HepG2 (cell line): Measurements from ENCODE around the gene IGF2. TPM values are rescaled to one million over a fixed set of nuclear protein-coding genes. Genes with fewer than 3 reads are reported as not detected.
A peak's percentile ranks its signal among the peaks of the same experiment; 100 is the strongest.

ENCODE experiments used
- ARID2 ChIP-seq: sonication (generic); formaldehyde crosslinking; IDR thresholded peaks from 2 replicates; pipeline ENCODE4 v1.8.1; 2022; ENCODE audit warnings: mild to moderate bottlenecking, missing genetic modification reagents, borderline replicate concordance
- CREB1 ChIP-seq, 2 experiments: fragments of 450-650 bp in 1 of 2; IDR thresholded peaks; 2 replicates each; pipeline ENCODE4 v1.6.1; 2016 to 2017; ENCODE audit warnings: control low read depth in 1 of 2, mild to moderate bottlenecking in 1 of 2, missing compliant biosample characterization in 1 of 2, missing genetic modification characterization in 1 of 2
- FOXO1 ChIP-seq: sonication (generic); formaldehyde crosslinking; IDR thresholded peaks from 2 replicates; pipeline ENCODE4 v1.4.0; 2020; ENCODE audit warnings: missing genetic modification reagents
- GABPB1 ChIP-seq: IDR thresholded peaks from 2 replicates; pipeline ENCODE4 v1.6.1; 2016; ENCODE audit warnings: mild to moderate bottlenecking, missing genetic modification reagents, moderate library complexity, missing compliant biosample characterization
- MIER3 ChIP-seq: IDR thresholded peaks from 2 replicates; pipeline ENCODE4 v1.6.1; 2016; ENCODE audit warnings: missing compliant biosample characterization, borderline replicate concordance
- NCOR1 ChIP-seq: fragments of 200-600 bp; sonication (generic); IDR thresholded peaks from 2 replicates; pipeline ENCODE4 v1.7.0; 2017; ENCODE audit warnings: antibody characterized with exemption, low read length, borderline replicate concordance
- ONECUT2 ChIP-seq: sonication (generic); formaldehyde crosslinking; IDR thresholded peaks from 2 replicates; pipeline ENCODE4 v1.4.0; 2020; ENCODE audit warnings: missing genetic modification reagents
- PBX3 ChIP-seq: sonication (generic); formaldehyde crosslinking; IDR thresholded peaks from 2 replicates; pipeline ENCODE4 v1.8.1; 2023; ENCODE audit warnings: missing genetic modification reagents, inconsistent platforms, borderline replicate concordance
- PLSCR1 ChIP-seq: sonication (generic); formaldehyde crosslinking; IDR thresholded peaks from 2 replicates; pipeline ENCODE4 v1.5.0; 2020; ENCODE audit warnings: missing genetic modification reagents, mild to moderate bottlenecking, borderline replicate concordance
- PREB ChIP-seq: sonication (generic); formaldehyde crosslinking; IDR thresholded peaks from 2 replicates; pipeline ENCODE4 v1.4.0; 2020; ENCODE audit warnings: missing genetic modification reagents
- TAF1 ChIP-seq: sonication (generic); formaldehyde crosslinking; IDR thresholded peaks from 2 replicates; pipeline ENCODE4 v1.4.0; 2020; ENCODE audit warnings: missing genetic modification reagents
- TSC22D2 ChIP-seq: sonication (generic); formaldehyde crosslinking; IDR thresholded peaks from 2 replicates; pipeline ENCODE4 v1.5.1; 2020; ENCODE audit warnings: missing genetic modification reagents, mild to moderate bottlenecking, borderline replicate concordance
- ZBTB33 ChIP-seq: sonication (generic); formaldehyde crosslinking; IDR thresholded peaks from 2 replicates; pipeline ENCODE4 v1.4.0; 2020; ENCODE audit warnings: missing genetic modification reagents
- ZBTB8A ChIP-seq: sonication (generic); formaldehyde crosslinking; IDR thresholded peaks from 2 replicates; pipeline ENCODE4 v1.4.0; 2020; ENCODE audit warnings: mild to moderate bottlenecking, low read depth, missing genetic modification reagents, borderline replicate concordance
- ZNF18 ChIP-seq: sonication (generic); formaldehyde crosslinking; IDR thresholded peaks from 2 replicates; pipeline ENCODE4 v1.8.0; 2022; ENCODE audit warnings: mild to moderate bottlenecking, missing genetic modification reagents; ENCODE audit not compliant: insufficient replicate concordance
- ZNF207 ChIP-seq: fragments of 450-650 bp; IDR thresholded peaks from 2 replicates; pipeline ENCODE4 v1.6.1; 2016; ENCODE audit warnings: antibody characterized with exemption, borderline replicate concordance
- ZNF441 ChIP-seq: sonication (generic); formaldehyde crosslinking; IDR thresholded peaks from 2 replicates; pipeline ENCODE4 v1.7.0; 2021; ENCODE audit warnings: missing genetic modification reagents, borderline replicate concordance
- ZNF484 ChIP-seq: sonication (generic); formaldehyde crosslinking; IDR thresholded peaks from 2 replicates; pipeline ENCODE4 v1.5.1; 2020; ENCODE audit warnings: mild to moderate bottlenecking, low read depth, missing genetic modification reagents, borderline replicate concordance
- ZNF740 ChIP-seq: sonication (generic); formaldehyde crosslinking; IDR thresholded peaks from 2 replicates; pipeline ENCODE4 v1.4.0; 2020; ENCODE audit warnings: missing genetic modification reagents
- ZNF782 ChIP-seq: sonication (generic); formaldehyde crosslinking; IDR thresholded peaks from 2 replicates; pipeline ENCODE4 v1.4.0; 2020; ENCODE audit warnings: missing genetic modification reagents, mild to moderate bottlenecking, borderline replicate concordance
- ZSCAN25 ChIP-seq: sonication (generic); formaldehyde crosslinking; IDR thresholded peaks from 2 replicates; pipeline ENCODE4 v1.8.0; 2022; ENCODE audit warnings: mild to moderate bottlenecking, missing genetic modification reagents
- ZSCAN30 ChIP-seq: sonication (generic); formaldehyde crosslinking; IDR thresholded peaks from 2 replicates; pipeline ENCODE4 v1.5.0; 2020; ENCODE audit warnings: mild to moderate bottlenecking, missing genetic modification reagents
- ZZZ3 ChIP-seq: sonication (generic); formaldehyde crosslinking; IDR thresholded peaks from 2 replicates; pipeline ENCODE4 v1.4.0; 2020; ENCODE audit warnings: missing genetic modification reagents, mild to moderate bottlenecking, borderline replicate concordance
- polyA plus RNA-seq, 8 experiments: library from polyadenylated mRNA; depleted of rRNA in 3 of 8; stranded (reverse) in 7 of 8; unstranded in 1 of 8; fragments of >200 nt; fragmentation: Illumina TruSeq in 4 of 8; extraction: Trizol in 4 of 8; gene quantifications; 2 replicates each; pipeline versions ENCODE4 v1.2.1 to v1.2.3, GENCODE V29; 2011 to 2016; ENCODE audit warnings: low read depth in 4 of 8, missing spikeins in 1 of 8, mixed read lengths in 1 of 8; ENCODE audit not compliant: insufficient read depth in 1 of 8
- total RNA-seq, 5 experiments: library from RNA; depleted of rRNA; stranded (reverse); fragments of >200 nt; fragmentation: Illumina TruSeq; extraction: Trizol; gene quantifications; 2 replicates each; pipeline ENCODE4 v1.2.3, GENCODE V29; 2016; ENCODE audit warnings: low read depth in 1 of 5

Gene IGF2
- total and polyA plus RNA-seq, 2 of the 13 experiments (the other 11 are each of a cell fraction or from before 2014, with no cell fraction given) = 79.1 to 254 TPM

GRCh38 chr11:2130881-2131352, 8.3 kb downstream of the IGF2 start (continued):
- peak; percentile 79; the same call in 1 of the 2 replicates for TF ChIP-seq ZBTB33
- TF ChIP-seq ZNF207 = no peak
- TF ChIP-seq ZNF441 = no peak
- TF ChIP-seq PBX3 = no peak
- TF ChIP-seq ZBTB8A (CRISPR knock-in tag) = no peak
- TF ChIP-seq ZNF740 (CRISPR knock-in tag) = no peak
- 0 out of 2 replicates have a peak, but pooled peaks have one; percentile 17 for TF ChIP-seq ZSCAN25 (CRISPR knock-in tag)
- no peak for TF ChIP-seq ZNF782 (CRISPR knock-in tag)
- 0 out of 2 replicates have a peak, but pooled peaks have one; percentile 7 for TF ChIP-seq PLSCR1 (CRISPR knock-in tag)
- TF ChIP-seq ZZZ3 (CRISPR knock-in tag) = no peak
- no peak for TF ChIP-seq NCOR1
- no peak for TF ChIP-seq PREB (CRISPR knock-in tag)
- TF ChIP-seq GABPB1 (CRISPR knock-in tag) = 0 out of 2 replicates have a peak, but pooled peaks have one; percentile 20
- TF ChIP-seq ARID2 = no peak
- no peak for TF ChIP-seq ZNF484
- TF ChIP-seq CREB1 (IDR thresholded peaks at IDR 0.05) = no peak
- TF ChIP-seq CREB1 (CRISPR knock-in tag; IDR thresholded peaks at IDR 0.05) = no peak
- TF ChIP-seq TSC22D2 (CRISPR knock-in tag) = no peak
- no peak for TF ChIP-seq FOXO1 (CRISPR knock-in tag)
- TF ChIP-seq MIER3 (CRISPR knock-in tag) = no peak
- no peak for TF ChIP-seq ONECUT2
- no peak for TF ChIP-seq ZNF18 (CRISPR knock-in tag)
- TF ChIP-seq TAF1 = no peak
- TF ChIP-seq ZSCAN30 (CRISPR knock-in tag) = no peak
